ENCODE results near the gene C10orf67. TPM values are rescaled to one million over a fixed set of nuclear protein-coding genes. Genes with fewer than 3 reads are reported as not detected.

The C10orf67 gene
- total RNA-seq, 2 experiments from 2014 or later, result not detected

DNA sequence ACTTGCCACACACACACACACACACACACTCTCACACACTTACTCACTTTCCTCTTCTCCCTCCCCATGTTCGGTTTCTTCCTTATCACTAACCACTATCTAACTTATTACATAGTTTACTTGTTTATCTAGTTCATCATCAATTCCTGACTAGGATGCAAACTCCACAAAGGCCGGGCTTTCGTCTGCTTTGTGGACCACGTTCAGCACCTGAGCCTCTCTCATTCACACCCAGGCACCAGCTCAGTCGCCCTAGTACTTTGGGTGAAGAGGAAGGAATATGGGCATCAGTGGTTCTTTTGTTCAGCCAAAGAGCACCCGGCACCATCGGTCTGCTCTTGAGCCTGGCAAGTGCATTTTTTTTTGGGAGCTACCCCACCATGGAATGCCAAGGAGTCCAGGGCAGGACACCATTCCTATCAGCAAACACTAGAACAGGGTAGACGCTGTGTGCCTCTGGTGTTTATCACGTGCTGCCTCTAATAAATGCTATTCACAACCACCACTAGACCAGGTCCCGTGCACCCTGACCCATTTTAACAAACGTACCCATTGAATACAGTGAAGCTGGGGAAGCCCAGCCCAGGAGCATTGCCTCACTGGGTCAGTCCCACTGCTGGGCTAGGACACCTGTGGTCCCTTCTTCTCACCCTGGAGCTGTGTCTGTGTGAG is 2.2 kb downstream of the C10orf67 start:
- H3K4me3 ChIP-seq (ENCODE audit: low read depth, low read length, poor library complexity, severe bottlenecking), result no peak overlapping the region
- no peak overlapping the region for H3K27ac ChIP-seq (ENCODE audit: low read depth, low read length, poor library complexity, severe bottlenecking)
- H3K9me2 ChIP-seq (ENCODE audit: insufficient read depth, low read length), result no peaks in the 10 kb centered on the region
- H3K9me3 ChIP-seq (ENCODE audit: low read length), result no peaks in the 10 kb centered on the region
- no peaks in the 10 kb centered on the region for H3K36me3 ChIP-seq (ENCODE audit: insufficient read depth, low read length)
- CTCF ChIA-PET (ENCODE audit: unreplicated experiment), result no interaction called here
- intact Hi-C loops (cut with micrococcal nuclease; ENCODE audit: unreplicated experiment), result no loop called here
- H4K20me1 ChIP-seq (ENCODE audit: insufficient read depth, low read length), result no peaks in the 10 kb centered on the region
- DNase-seq (ENCODE audit: low spot score), result no peak
- BruUV-seq (replicated peaks), result no TSS peak
- no peaks in the 10 kb centered on the region for H3K4me1 ChIP-seq (ENCODE audit: insufficient read depth, low read length, poor library complexity, severe bottlenecking)
- POLR2A ChIA-PET, result interaction anchor here (0.6 to 1.5 kb wide), 2 partner anchors 16 to 1824 kb away, joined by 3 to 4 read pairs; no protein-coding TSS in a partner anchor
- H3K79me2 ChIP-seq (ENCODE audit: insufficient read depth, low read depth, low read length), result no peaks in the 10 kb centered on the region
- H3K4me2 ChIP-seq (ENCODE audit: low read length), result no peak overlapping the region
- TF ChIP-seq, protein P1, sequence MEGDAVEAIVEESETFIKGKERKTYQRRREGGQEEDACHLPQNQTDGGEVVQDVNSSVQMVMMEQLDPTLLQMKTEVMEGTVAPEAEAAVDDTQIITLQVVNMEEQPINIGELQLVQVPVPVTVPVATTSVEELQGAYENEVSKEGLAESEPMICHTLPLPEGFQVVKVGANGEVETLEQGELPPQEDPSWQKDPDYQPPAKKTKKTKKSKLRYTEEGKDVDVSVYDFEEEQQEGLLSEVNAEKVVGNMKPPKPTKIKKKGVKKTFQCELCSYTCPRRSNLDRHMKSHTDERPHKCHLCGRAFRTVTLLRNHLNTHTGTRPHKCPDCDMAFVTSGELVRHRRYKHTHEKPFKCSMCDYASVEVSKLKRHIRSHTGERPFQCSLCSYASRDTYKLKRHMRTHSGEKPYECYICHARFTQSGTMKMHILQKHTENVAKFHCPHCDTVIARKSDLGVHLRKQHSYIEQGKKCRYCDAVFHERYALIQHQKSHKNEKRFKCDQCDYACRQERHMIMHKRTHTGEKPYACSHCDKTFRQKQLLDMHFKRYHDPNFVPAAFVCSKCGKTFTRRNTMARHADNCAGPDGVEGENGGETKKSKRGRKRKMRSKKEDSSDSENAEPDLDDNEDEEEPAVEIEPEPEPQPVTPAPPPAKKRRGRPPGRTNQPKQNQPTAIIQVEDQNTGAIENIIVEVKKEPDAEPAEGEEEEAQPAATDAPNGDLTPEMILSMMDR (conservative IDR thresholded peaks at IDR 0.05; ENCODE audit: low read length), result no peak
- no peak for TF ChIP-seq EZH2phosphoT487 (IDR thresholded peaks at IDR 0.05; ENCODE audit: borderline replicate concordance, low read depth, low read length)
- H2AFZ ChIP-seq (ENCODE audit: low read length), result no peak overlapping the region

DNA sequence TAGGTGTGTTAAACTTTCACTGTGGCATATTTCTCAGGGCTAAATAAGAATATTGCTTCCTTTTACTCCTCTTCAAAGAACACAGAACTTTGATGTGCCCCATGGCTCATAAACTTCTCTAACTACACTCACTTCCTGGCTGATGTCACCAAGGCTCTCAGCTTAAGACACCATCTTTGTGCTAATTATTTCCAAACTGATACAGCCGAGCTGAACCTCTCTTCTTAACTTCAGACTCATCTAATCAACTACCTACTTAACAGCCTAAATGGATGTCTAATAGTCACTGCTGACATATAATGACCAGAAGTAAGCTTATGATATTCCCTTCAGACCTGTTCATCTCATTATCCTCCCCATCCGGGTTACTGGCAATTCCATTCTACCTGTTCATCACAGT is 3.6 kb downstream of the C10orf67 start:
- intact Hi-C loops (cut with micrococcal nuclease; ENCODE audit: unreplicated experiment), result no loop called here
- Histone ChIP-seq H3K79me2 (ENCODE audit: insufficient read depth, low read depth, low read length) (no peaks in the 10 kb centered on the region), H3K4me3 (ENCODE audit: low read depth, low read length, poor library complexity, severe bottlenecking) (no peak overlapping the region), H3K9me3 (ENCODE audit: low read length) (no peaks in the 10 kb centered on the region), H3K4me1 (ENCODE audit: insufficient read depth, low read length, poor library complexity, severe bottlenecking) (no peaks in the 10 kb centered on the region), H3K9me2 (ENCODE audit: insufficient read depth, low read length) (no peaks in the 10 kb centered on the region), H4K20me1 (ENCODE audit: insufficient read depth, low read length) (no peaks in the 10 kb centered on the region), H3K36me3 (ENCODE audit: insufficient read depth, low read length) (no peaks in the 10 kb centered on the region), H2AFZ (ENCODE audit: low read length) (no peak overlapping the region), H3K4me2 (ENCODE audit: low read length) (no peak overlapping the region), H3K27ac (ENCODE audit: low read depth, low read length, poor library complexity, severe bottlenecking) (no peak overlapping the region)
- no peak for TF ChIP-seq EZH2phosphoT487 (IDR thresholded peaks at IDR 0.05; ENCODE audit: borderline replicate concordance, low read depth, low read length)
- TF ChIP-seq, protein P1 (conservative IDR thresholded peaks at IDR 0.05; ENCODE audit: low read length), result no peak
- BruUV-seq (replicated peaks), result no TSS peak
- ChIA-PET CTCF (ENCODE audit: unreplicated experiment) (no interaction called here), POLR2A (interaction anchor here (0.5 to 0.9 kb wide), 2 partner anchors 36 to 1687 kb away, joined by 4 read pairs; no protein-coding TSS in a partner anchor)
- no peak for DNase-seq (ENCODE audit: low spot score)

DNA sequence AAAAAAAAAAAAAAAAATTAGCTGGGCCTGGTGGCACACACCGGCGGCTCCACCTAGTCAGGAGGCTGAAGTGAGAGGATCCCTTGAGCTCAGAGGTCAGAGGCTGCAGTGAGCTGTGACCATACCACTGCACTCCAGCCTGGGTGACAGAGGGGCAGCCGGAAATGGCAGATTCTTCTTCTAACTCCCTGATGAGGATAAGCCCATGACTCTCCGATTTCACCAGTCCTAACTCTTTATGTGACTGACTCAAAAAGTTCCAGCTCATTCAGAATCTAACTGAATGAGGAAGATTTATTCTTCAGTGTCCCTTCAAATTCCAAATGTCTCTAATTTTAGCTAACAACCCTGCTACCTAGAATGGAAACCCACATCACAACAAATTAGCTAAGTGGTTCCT is 4.2 kb downstream of the C10orf67 start:
- ChIA-PET POLR2A (interaction anchor here (0.5 to 0.8 kb wide), 5 partner anchors 21 to 1687 kb away, joined by 3 to 4 read pairs (median 3); no protein-coding TSS in a partner anchor), CTCF (ENCODE audit: unreplicated experiment) (no interaction called here)
- no peak for DNase-seq (ENCODE audit: low spot score)
- TF ChIP-seq, protein P1 (conservative IDR thresholded peaks at IDR 0.05; ENCODE audit: low read length), result no peak
- TF ChIP-seq EZH2phosphoT487 (IDR thresholded peaks at IDR 0.05; ENCODE audit: borderline replicate concordance, low read depth, low read length), result no peak
- Histone ChIP-seq H3K4me2 (ENCODE audit: low read length) (no peak overlapping the region), H3K4me3 (ENCODE audit: low read depth, low read length, poor library complexity, severe bottlenecking) (no peak overlapping the region), H3K4me1 (ENCODE audit: insufficient read depth, low read length, poor library complexity, severe bottlenecking) (no peaks in the 10 kb centered on the region), H3K79me2 (ENCODE audit: insufficient read depth, low read depth, low read length) (no peaks in the 10 kb centered on the region), H3K9me2 (ENCODE audit: insufficient read depth, low read length) (no peaks in the 10 kb centered on the region), H3K36me3 (ENCODE audit: insufficient read depth, low read length) (no peaks in the 10 kb centered on the region), H3K27ac (ENCODE audit: low read depth, low read length, poor library complexity, severe bottlenecking) (no peak overlapping the region), H2AFZ (ENCODE audit: low read length) (no peak overlapping the region), H4K20me1 (ENCODE audit: insufficient read depth, low read length) (no peaks in the 10 kb centered on the region), H3K9me3 (ENCODE audit: low read length) (no peaks in the 10 kb centered on the region)
- no TSS peak for BruUV-seq (replicated peaks)
- intact Hi-C loops (cut with micrococcal nuclease; ENCODE audit: unreplicated experiment), result no loop called here

Measured in OCI-LY7 (cell line).